Measurements from ENCODE around the gene GALNT2.

- TF ChIP-seq POLR2A (IDR thresholded peaks at IDR 0.05; ENCODE audit: low read length) (no peak), GATA1 (IDR thresholded peaks at IDR 0.05; ENCODE audit: low read depth, low read length) (no peak)
Observed at GRCh38 chr1:230219174-230220067, 152.4 kb downstream of the GALNT2 start.
